Measurements from ENCODE around the gene ARF1.

- TF ChIP-seq CTCF (IDR thresholded peaks at IDR 0.05), result no peak
- no peak for TF ChIP-seq POLR2AphosphoS5 (IDR thresholded peaks at IDR 0.05)
- TF ChIP-seq EP300 (IDR thresholded peaks at IDR 0.05), result no peak
- no peak for TF ChIP-seq POLR2A (IDR thresholded peaks at IDR 0.05)
Measured at GRCh38 chr1:228038387-228039005, 44.0 kb upstream of the ARF1 start.
